ENCODE data around the gene BRPF1.

Gene BRPF1

DNA sequence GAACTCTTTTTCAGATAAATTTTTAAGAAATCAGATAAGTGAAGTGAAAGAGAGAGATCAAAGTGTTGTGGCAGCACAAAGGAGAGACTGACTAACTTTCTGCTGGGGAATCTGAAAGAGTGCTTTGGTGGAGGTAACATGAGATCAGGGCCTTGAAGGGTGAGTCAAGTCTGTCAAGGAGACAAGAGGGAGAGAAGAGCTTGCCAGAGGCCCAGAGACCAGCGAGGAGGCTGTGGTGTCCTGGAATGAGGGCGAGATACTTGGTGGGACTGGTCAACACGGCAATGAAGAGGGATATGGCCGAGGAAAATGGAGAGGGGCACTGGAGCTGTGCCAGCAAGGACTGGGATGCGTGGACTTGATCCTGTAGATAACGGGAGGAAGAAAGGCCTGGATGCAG lies 56.2 kb downstream of the BRPF1 start:
- TF ChIP-seq, protein P1, sequence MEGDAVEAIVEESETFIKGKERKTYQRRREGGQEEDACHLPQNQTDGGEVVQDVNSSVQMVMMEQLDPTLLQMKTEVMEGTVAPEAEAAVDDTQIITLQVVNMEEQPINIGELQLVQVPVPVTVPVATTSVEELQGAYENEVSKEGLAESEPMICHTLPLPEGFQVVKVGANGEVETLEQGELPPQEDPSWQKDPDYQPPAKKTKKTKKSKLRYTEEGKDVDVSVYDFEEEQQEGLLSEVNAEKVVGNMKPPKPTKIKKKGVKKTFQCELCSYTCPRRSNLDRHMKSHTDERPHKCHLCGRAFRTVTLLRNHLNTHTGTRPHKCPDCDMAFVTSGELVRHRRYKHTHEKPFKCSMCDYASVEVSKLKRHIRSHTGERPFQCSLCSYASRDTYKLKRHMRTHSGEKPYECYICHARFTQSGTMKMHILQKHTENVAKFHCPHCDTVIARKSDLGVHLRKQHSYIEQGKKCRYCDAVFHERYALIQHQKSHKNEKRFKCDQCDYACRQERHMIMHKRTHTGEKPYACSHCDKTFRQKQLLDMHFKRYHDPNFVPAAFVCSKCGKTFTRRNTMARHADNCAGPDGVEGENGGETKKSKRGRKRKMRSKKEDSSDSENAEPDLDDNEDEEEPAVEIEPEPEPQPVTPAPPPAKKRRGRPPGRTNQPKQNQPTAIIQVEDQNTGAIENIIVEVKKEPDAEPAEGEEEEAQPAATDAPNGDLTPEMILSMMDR (IDR thresholded peaks at IDR 0.05; ENCODE audit: low read depth, low read length), result no peak
- H3K4me1 ChIP-seq, result peaks cover 3% of the 10 kb centered on the region; the same call in 1 of the 2 replicates
- H3K27me3 ChIP-seq, result no peaks in the 10 kb centered on the region
- no peaks in the 10 kb centered on the region for H3K36me3 ChIP-seq
- H3K9me3 ChIP-seq, result no peaks in the 10 kb centered on the region
- DNase-seq, result no peak
- H3K4me3 ChIP-seq (ENCODE audit: low read depth, low read length), result no peak overlapping the region

DNA sequence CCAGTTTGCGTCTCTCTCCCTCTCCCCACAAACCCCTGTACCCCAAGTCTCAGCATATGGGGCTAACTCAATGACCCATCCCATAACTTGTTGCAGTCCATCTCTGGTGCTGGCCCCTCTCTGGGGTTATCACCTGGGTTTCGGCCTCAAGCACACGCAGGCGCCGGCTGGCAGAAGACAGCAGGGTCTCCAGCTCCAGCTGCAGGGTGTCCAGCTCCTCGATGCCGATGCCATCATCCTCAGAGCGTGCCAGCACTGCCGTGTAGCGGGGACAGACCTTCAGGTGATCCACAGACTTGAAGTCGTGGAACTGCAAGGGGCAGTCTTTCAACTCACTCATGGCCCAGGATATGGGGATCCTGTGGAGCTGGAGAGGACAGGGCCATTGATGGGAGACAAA lies 59.6 kb downstream of the BRPF1 start:
- Histone ChIP-seq H3K27me3 (no peaks in the 10 kb centered on the region), H3K4me1 (no peaks in the 10 kb centered on the region), H3K36me3 (no peaks in the 10 kb centered on the region), H3K9me3 (no peaks in the 10 kb centered on the region), H3K4me3 (ENCODE audit: low read depth, low read length) (no peak overlapping the region)
- no peak for DNase-seq
- TF ChIP-seq, protein P1 (IDR thresholded peaks at IDR 0.05; ENCODE audit: low read depth, low read length), result no peak

DNA sequence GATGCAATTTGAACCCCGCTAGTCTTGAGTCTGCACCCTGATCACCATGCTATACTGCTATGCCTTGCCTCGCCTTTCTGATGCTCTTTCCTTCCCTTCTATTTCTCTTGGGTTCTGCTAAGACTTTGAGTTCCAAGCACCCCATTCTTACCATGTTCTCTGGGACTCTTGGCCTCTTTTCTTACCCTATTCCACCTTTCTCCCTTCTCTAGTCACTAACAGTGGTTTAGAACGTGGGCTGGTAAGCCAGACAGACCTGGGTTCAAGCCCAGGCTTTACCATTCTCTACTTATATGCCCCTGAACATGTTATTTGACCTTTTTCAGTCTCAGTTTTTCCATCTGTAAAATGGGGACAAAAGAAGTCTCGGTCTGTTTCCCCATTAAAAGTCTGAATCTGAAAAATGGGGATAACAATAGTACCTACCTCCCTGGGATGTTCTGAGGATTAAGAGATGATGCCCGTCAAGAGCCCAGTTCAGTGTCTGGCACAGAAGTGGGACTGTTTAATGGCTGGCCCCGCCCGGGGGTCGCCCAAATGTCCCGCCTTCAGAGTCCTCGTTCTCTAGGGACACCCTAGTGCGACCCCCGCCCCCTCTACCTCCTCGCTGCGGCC lies 60.4 kb downstream of the BRPF1 start:
- peak overlapping the region; percentile 75 for H3K4me3 ChIP-seq (ENCODE audit: low read depth, low read length)
- DNase-seq, result no peak
- H3K27me3 ChIP-seq, result no peaks in the 10 kb centered on the region
- no peaks in the 10 kb centered on the region for H3K36me3 ChIP-seq
- no peaks in the 10 kb centered on the region for H3K4me1 ChIP-seq
- H3K9me3 ChIP-seq, result no peaks in the 10 kb centered on the region
- TF ChIP-seq, protein P1 (IDR thresholded peaks at IDR 0.05; ENCODE audit: low read depth, low read length), result no peak

DNA sequence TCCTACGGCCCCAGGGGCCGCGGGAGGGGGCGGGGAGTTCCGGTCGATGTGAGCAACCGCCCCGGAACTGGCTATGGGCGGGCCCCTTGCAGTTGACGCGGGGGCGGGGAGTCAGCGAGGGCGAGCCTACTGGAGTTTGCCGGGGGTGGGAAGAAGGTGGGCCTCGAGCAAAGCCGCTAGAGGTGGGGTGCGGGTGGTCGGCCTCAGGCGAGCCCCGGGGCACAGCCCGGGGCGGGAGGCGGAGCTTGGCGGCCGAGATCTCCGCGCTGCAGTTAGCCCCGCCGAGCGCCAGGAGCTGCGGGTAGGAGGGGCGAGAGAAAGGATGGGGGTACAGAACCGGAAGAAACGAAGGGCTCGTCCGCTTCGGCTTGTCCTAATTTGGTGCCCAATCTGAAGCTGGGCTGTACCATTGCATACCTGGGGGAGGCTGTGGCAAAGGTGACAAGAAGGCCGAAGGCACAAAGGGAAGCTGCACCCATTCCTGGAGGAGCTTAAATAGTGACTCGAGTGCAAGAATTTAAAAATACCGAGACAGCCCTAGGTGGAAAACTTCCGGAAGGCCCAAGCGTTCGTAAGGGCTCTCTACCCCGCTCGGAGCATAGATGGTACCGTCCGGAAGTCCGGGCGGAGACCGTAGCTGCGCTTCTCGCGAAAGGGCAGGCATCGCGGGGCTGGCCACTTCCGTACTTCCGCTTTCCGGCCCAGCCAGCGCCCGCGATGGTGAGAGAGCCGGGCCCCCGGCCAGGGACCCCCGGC lies 61.0 kb downstream of the BRPF1 start, which contains the start of the genes ARPC4 and TADA3:
TSS of gene ARPC4 (plus strand) at position 678 of the 756 bp plus-strand sequence. CDS start at position 718, 40 bp downstream.
TSS of gene TADA3 (minus strand) at position 69 of the 756 bp plus-strand sequence. CDS start 1,007 bp downstream, outside the sequence.
- Histone ChIP-seq H3K36me3 (no peaks in the 10 kb centered on the region; the same call in 1 of the 2 replicates), H3K4me1 (no peaks in the 10 kb centered on the region), H3K9me3 (no peaks in the 10 kb centered on the region), H3K27me3 (no peaks in the 10 kb centered on the region), H3K4me3 (ENCODE audit: low read depth, low read length) (peak within 1 kb of the TSS; percentile 75)
- peak; percentile 85 for DNase-seq
- TF ChIP-seq, protein P1 (IDR thresholded peaks at IDR 0.05; ENCODE audit: low read depth, low read length), result no peak

DNA sequence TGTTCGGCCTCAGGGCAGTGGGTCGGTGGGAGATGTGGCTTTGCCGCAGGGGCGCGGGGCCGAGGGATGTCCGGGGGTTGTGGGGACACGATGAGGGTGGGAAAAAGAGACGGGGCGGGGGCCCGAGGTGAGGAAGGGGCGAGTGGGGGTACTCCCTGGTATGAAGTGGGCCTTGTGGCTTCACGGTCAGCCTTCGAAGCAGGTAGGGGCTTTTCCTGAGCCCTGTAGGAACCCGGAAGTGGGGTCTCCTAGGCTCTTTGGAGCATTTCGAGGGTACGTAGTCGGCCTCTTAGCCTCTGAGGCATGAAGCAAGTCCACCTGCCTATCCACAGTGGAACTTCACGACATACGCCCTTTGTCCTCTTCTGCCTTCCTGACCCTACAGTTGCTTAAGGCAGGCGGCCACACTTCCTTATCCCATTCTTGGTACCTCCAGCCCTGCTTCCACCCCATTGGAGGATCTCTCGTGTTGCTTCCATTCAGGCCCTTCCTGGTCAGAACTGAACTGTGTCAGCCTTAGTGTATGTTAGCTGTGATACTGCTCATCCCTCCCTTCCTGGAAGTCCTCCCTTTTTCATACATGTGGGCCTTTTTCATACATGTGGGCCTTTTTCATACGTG lies 61.7 kb downstream of the BRPF1 start:
- TF ChIP-seq, protein P1 (IDR thresholded peaks at IDR 0.05; ENCODE audit: low read depth, low read length), result no peak
- Histone ChIP-seq H3K27me3 (no peaks in the 10 kb centered on the region), H3K4me3 (ENCODE audit: low read depth, low read length) (peak overlapping the region; percentile 75), H3K9me3 (no peaks in the 10 kb centered on the region), H3K4me1 (no peaks in the 10 kb centered on the region), H3K36me3 (no peaks in the 10 kb centered on the region; the same call in 1 of the 2 replicates)
- DNase-seq, result no peak
